Measurements from ENCODE around the gene NBPF9.
"Not testable (repeated sequence)": the region's sequence is repeated elsewhere in the genome, so short reads cannot be mapped to it uniquely, and the experiment has no call there.

The NBPF9 gene

GRCh38 chr1:149075505-149076127 is 27.7 kb downstream of the NBPF9 start:
- H3K27me3 Mint-ChIP-seq (ENCODE audit: low read depth, poor library complexity); H3K9me3 Mint-ChIP-seq: not testable (repeated sequence)

GRCh38 chr1:149064611-149065010 is 38.7 kb downstream of the NBPF9 start:
- DNase-seq; H3K9me3 Mint-ChIP-seq; H3K27ac Mint-ChIP-seq; H3K4me3 Mint-ChIP-seq; H3K27me3 Mint-ChIP-seq (ENCODE audit: low read depth, poor library complexity); H3K4me1 Mint-ChIP-seq: not testable (repeated sequence)
- peaks cover 26% of the 10 kb centered on the region for H3K36me3 Mint-ChIP-seq (ENCODE audit: low read depth)

More at GRCh38 chr1:149075505-149076127, 27.7 kb downstream of the NBPF9 start:
- not testable (repeated sequence) for H3K4me1 Mint-ChIP-seq; H3K27ac Mint-ChIP-seq; H3K4me3 Mint-ChIP-seq; H3K36me3 Mint-ChIP-seq (ENCODE audit: low read depth); DNase-seq
- TF ChIP-seq CTCF (IDR thresholded peaks at IDR 0.05) = peak; percentile 12

GRCh38 chr1:149043056-149043455 is 60.3 kb downstream of the NBPF9 start:
- peaks cover 11% of the 10 kb centered on the region for H3K27me3 Mint-ChIP-seq (ENCODE audit: low read depth, poor library complexity)
- DNase-seq; H3K27ac Mint-ChIP-seq; H3K4me1 Mint-ChIP-seq; H3K36me3 Mint-ChIP-seq (ENCODE audit: low read depth); H3K4me3 Mint-ChIP-seq: not testable (repeated sequence)
- peaks cover 26% of the 10 kb centered on the region for H3K9me3 Mint-ChIP-seq

GRCh38 chr1:149033916-149034315 is 69.4 kb downstream of the NBPF9 start:
- not testable (repeated sequence) for H3K27me3 Mint-ChIP-seq (ENCODE audit: low read depth, poor library complexity); H3K27ac Mint-ChIP-seq; H3K36me3 Mint-ChIP-seq (ENCODE audit: low read depth); DNase-seq; H3K4me3 Mint-ChIP-seq; H3K9me3 Mint-ChIP-seq; H3K4me1 Mint-ChIP-seq

- not testable (repeated sequence) for H3K27ac Mint-ChIP-seq; H3K4me1 Mint-ChIP-seq; H3K4me3 Mint-ChIP-seq; H3K27me3 Mint-ChIP-seq (ENCODE audit: low read depth, poor library complexity); H3K36me3 Mint-ChIP-seq (ENCODE audit: low read depth); DNase-seq; H3K9me3 Mint-ChIP-seq
Measured at GRCh38 chr1:149024327-149024726, 79.0 kb downstream of the NBPF9 start.

- not testable (repeated sequence) for H3K9me3 Mint-ChIP-seq; H3K27me3 Mint-ChIP-seq (ENCODE audit: low read depth, poor library complexity); H3K36me3 Mint-ChIP-seq (ENCODE audit: low read depth); DNase-seq; H3K4me3 Mint-ChIP-seq; H3K27ac Mint-ChIP-seq; H3K4me1 Mint-ChIP-seq
Measured at GRCh38 chr1:149018577-149018976, 84.8 kb downstream of the NBPF9 start.

- not testable (repeated sequence) for H3K9me3 Mint-ChIP-seq; H3K4me1 Mint-ChIP-seq; H3K4me3 Mint-ChIP-seq; H3K27ac Mint-ChIP-seq; H3K36me3 Mint-ChIP-seq (ENCODE audit: low read depth); H3K27me3 Mint-ChIP-seq (ENCODE audit: low read depth, poor library complexity); DNase-seq
Measured at GRCh38 chr1:149016626-149017025, 86.7 kb downstream of the NBPF9 start.

GRCh38 chr1:149015522-149015921 is 87.8 kb downstream of the NBPF9 start:
- not testable (repeated sequence) for H3K9me3 Mint-ChIP-seq; H3K4me3 Mint-ChIP-seq; H3K27me3 Mint-ChIP-seq (ENCODE audit: low read depth, poor library complexity); H3K36me3 Mint-ChIP-seq (ENCODE audit: low read depth); DNase-seq; H3K4me1 Mint-ChIP-seq; H3K27ac Mint-ChIP-seq

- H3K27ac Mint-ChIP-seq; H3K27me3 Mint-ChIP-seq (ENCODE audit: low read depth, poor library complexity); H3K4me1 Mint-ChIP-seq; H3K4me3 Mint-ChIP-seq; DNase-seq; H3K36me3 Mint-ChIP-seq (ENCODE audit: low read depth); H3K9me3 Mint-ChIP-seq: not testable (repeated sequence)
Measured at GRCh38 chr1:149013513-149013912, 89.8 kb downstream of the NBPF9 start.

- H3K9me3 Mint-ChIP-seq; H3K36me3 Mint-ChIP-seq (ENCODE audit: low read depth); H3K27me3 Mint-ChIP-seq (ENCODE audit: low read depth, poor library complexity); H3K27ac Mint-ChIP-seq; H3K4me1 Mint-ChIP-seq; H3K4me3 Mint-ChIP-seq; DNase-seq: not testable (repeated sequence)
Measured at GRCh38 chr1:149012599-149012998, 90.8 kb downstream of the NBPF9 start.

GRCh38 chr1:149009761-149010160 is 93.6 kb downstream of the NBPF9 start:
- not testable (repeated sequence) for H3K9me3 Mint-ChIP-seq; DNase-seq; H3K4me3 Mint-ChIP-seq; H3K27me3 Mint-ChIP-seq (ENCODE audit: low read depth, poor library complexity); H3K27ac Mint-ChIP-seq; H3K36me3 Mint-ChIP-seq (ENCODE audit: low read depth); H3K4me1 Mint-ChIP-seq

- H3K4me1 Mint-ChIP-seq; H3K4me3 Mint-ChIP-seq; H3K27me3 Mint-ChIP-seq (ENCODE audit: low read depth, poor library complexity); H3K27ac Mint-ChIP-seq; H3K36me3 Mint-ChIP-seq (ENCODE audit: low read depth); H3K9me3 Mint-ChIP-seq; DNase-seq: not testable (repeated sequence)
Measured at GRCh38 chr1:149008769-149009168, 94.6 kb downstream of the NBPF9 start.

- not testable (repeated sequence) for H3K9me3 Mint-ChIP-seq; H3K4me1 Mint-ChIP-seq; H3K27me3 Mint-ChIP-seq (ENCODE audit: low read depth, poor library complexity); DNase-seq; H3K36me3 Mint-ChIP-seq (ENCODE audit: low read depth); H3K27ac Mint-ChIP-seq; H3K4me3 Mint-ChIP-seq
Measured at GRCh38 chr1:149008326-149008725, 95.0 kb downstream of the NBPF9 start.
